ENCODE data around the gene SLC9B1.
"Not testable (repeated sequence)": the region's sequence is repeated elsewhere in the genome, so short reads cannot be mapped to it uniquely, and the experiment has no call there.

GRCh38 chr4:102961813-102962212 lies 57.7 kb downstream of the SLC9B1 start:
- not testable (repeated sequence) for TF ChIP-seq CTCF (IDR thresholded peaks at IDR 0.05; ENCODE audit: low read depth, low read length); EZH2phosphoT487 (IDR thresholded peaks at IDR 0.05; ENCODE audit: low read depth)
